Limb (tissue), 2 donors: ENCODE data around the gene COMMD4.
"Not testable (repeated sequence)": the region's sequence is repeated elsewhere in the genome, so short reads cannot be mapped to it uniquely, and the experiment has no call there.

ENCODE experiments used
- DNase-seq, 2 donors: peaks; one replicate each; pipeline ENCODE4 v3.0.0-alpha.2; 2016; ENCODE audit errors: extremely low spot score in 2 of 2

The COMMD4 gene

DNA sequence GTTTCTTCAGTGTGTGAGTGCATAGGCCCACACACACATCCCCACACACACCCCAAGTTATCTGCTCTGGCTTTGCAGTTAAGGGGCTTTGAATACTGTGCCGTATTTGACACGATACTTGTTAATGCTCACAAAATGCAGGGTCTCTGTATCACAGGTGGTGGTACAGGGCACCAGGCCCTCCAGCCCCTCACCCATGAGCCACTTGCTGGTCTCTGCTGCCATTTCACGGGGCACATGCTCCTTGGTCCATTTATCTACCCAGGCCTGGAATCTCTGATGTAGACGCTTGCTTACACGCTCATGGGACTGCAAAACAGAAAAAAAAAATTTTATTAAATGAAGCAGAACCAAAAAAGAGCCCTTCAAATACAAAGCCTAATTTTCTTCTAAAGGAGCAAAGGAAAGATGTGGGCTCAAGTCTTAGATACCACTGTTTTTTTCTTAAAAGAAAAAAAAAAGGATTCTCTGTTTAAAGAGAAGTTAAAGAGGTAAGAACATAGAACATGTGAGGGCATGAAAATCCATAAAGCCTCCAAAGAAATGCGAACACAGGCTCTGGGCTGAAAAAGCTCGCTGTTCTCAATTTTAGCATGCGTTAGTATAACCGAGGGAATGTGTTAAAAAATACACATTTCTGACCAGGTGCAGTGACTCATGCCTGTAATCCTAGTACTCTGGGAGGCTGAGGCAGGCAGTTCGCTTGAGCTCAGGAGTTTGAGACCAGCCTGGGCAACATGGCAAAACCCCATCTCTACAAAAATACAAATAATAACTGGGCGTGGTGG is 36.2 kb downstream of the COMMD4 start:
- DNase-seq = no peak

DNA sequence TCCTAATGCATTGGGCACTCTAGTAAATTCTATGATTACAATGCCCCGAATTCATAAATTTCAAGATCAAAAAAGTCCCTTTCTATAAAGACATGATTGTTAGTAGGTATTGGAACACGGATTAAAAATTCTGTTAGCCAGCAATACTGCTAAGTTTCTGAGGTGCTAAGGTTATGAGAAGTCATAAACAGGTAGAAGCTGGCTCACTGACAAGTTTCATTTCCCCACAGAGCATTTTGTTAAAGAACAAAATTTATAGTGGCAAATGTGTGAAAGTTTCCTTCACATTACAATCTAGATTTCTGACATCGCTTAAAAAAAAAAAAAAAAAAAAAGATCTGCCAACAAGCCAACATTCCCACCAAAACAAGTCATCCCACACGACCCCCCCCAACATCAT is 44.9 kb downstream of the COMMD4 start:
- no peak for DNase-seq

DNA sequence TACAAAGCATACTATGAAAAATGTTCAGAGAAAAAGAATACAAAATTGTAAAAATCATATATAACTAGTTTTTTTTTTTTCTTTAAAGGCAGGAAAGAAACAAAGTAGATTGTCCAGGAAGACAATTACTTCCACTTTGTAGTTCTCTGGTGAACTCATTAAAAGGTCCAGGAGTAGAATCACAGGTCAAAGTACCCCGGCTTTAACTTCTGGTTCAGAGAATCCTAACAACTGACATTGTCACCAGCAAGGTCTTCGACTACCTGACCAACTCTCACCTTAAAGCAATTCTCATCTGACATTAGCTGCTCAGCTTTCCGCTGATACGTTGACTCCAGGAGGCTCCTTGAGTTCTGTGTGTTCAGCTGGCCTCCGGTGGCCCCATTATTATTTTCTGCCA is 48.1 kb downstream of the COMMD4 start:
- not testable (repeated sequence) for DNase-seq
